Keratinocyte (primary cell): ENCODE results near the gene ENO3.

Experiments used
- EZH2 ChIP-seq: IDR thresholded peaks from one replicate; pipeline ENCODE4 v1.6.1; 2012; ENCODE audit warnings: inconsistent platforms, mild to moderate bottlenecking, low read length, moderate library complexity
- TF ChIP-seq, protein P1 (sequence below), 3 experiments: IDR thresholded peaks in 1 of 3; conservative IDR thresholded peaks in 1 of 3; optimal IDR thresholded peaks in 1 of 3; 2 replicates in 2 of 3; 3 replicates in 1 of 3; pipeline versions ENCODE3 to v1.5.1; 2011; ENCODE audit warnings: low read length in 3 of 3, mild to moderate bottlenecking in 3 of 3, moderate library complexity in 2 of 3, control low read depth in 1 of 3, inconsistent platforms in 1 of 3; ENCODE audit not compliant: insufficient read depth in 2 of 3; ENCODE audit errors: extremely low read depth in 1 of 3

DNA sequence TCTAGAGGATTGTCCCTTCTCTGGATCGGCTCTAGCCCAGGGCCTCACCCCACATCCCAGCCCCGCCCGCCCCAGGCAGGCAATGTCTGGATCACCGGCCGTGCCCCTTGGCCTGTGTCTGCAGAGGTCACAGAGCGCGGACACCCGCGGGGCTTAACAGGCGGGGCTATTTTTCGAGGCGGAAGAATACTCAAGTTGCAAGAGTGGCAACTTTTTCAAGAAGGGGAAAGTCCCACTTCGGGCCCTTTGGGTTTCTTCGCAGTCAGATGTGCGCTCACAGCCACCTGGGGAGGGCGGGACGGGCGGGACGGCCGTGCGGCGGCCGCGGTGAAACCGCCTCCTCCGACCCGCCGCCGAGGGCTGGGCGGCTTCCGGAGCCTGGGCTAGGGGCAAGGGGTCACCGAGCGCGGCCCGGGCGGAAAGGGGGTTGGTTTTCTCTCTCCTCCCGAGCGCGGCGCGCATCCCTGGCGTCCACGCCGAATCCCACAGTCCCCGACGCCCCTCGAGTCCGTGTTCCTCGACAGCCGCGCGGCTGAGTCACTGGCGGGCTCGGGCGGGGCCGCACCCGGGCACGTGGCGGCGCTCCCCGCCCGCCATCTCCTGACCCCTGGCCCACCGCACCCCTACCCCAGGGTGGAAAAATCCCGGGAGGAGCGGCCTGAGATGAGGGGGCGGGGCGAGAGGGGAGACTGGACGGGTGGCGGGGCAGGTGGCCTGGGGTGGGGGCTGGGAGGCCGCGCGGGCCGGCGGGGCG, 1.4 kb upstream of the ENO3 start:
- TF ChIP-seq, protein P1, sequence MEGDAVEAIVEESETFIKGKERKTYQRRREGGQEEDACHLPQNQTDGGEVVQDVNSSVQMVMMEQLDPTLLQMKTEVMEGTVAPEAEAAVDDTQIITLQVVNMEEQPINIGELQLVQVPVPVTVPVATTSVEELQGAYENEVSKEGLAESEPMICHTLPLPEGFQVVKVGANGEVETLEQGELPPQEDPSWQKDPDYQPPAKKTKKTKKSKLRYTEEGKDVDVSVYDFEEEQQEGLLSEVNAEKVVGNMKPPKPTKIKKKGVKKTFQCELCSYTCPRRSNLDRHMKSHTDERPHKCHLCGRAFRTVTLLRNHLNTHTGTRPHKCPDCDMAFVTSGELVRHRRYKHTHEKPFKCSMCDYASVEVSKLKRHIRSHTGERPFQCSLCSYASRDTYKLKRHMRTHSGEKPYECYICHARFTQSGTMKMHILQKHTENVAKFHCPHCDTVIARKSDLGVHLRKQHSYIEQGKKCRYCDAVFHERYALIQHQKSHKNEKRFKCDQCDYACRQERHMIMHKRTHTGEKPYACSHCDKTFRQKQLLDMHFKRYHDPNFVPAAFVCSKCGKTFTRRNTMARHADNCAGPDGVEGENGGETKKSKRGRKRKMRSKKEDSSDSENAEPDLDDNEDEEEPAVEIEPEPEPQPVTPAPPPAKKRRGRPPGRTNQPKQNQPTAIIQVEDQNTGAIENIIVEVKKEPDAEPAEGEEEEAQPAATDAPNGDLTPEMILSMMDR (optimal IDR thresholded peaks at IDR 0.05 in 1 of 3, IDR thresholded peaks at IDR 0.05 in 1 of 3, conservative IDR thresholded peaks at IDR 0.05 in 1 of 3; ENCODE audit: extremely low read depth in 1 of 3, insufficient read depth in 2 of 3, low read length in 3 of 3), result no peak
- no peak for TF ChIP-seq EZH2
